ENCODE data around the gene ARAP2. TPM values are rescaled to one million over a fixed set of nuclear protein-coding genes. Genes with fewer than 3 reads are reported as not detected.

Gene ARAP2
- total and polyA plus RNA-seq, 2 donors (not counting 3 experiments of a cell fraction or from before 2014, with no cell fraction given) = not detected

Other genes starting within 250 kb of the ARAP2 start
- not detected in 2 replicates for gene DTHD1, start 37.1 kb upstream of the ARAP2 start, total RNA-seq
- not detected in 2 replicates for gene DTHD1, start 37.1 kb upstream of the ARAP2 start, polyA plus RNA-seq

All from endothelial cell of umbilical vein (primary cell).